HG03575 (cell line): ENCODE results near the gene CPSF6.
"Not testable (repeated sequence)": the region's sequence is repeated elsewhere in the genome, so short reads cannot be mapped to it uniquely, and the experiment has no call there.

Experiments
- ATAC-seq: cut with Tn5 transposase; IDR thresholded peaks from one replicate; pipeline ENCODE4 v1.9.1; 2021; ENCODE audit not compliant: unreplicated experiment, insufficient number of reproducible peaks, low FRiP score; ENCODE audit errors: extremely low read depth

CPSF6 gene

GRCh38 chr12:69304284-69304683, 64.9 kb downstream of the CPSF6 start:
- no peak for ATAC-seq

- no peak for ATAC-seq
Measured at GRCh38 chr12:69309461-69309860, 70.1 kb downstream of the CPSF6 start.

- ATAC-seq = no peak
Measured at GRCh38 chr12:69313209-69313608, 73.8 kb downstream of the CPSF6 start.

GRCh38 chr12:69316784-69317183, 77.4 kb downstream of the CPSF6 start:
- not testable (repeated sequence) for ATAC-seq

- not testable (repeated sequence) for ATAC-seq
Measured at GRCh38 chr12:69317233-69317632, 77.9 kb downstream of the CPSF6 start.

GRCh38 chr12:69318225-69318624, 78.9 kb downstream of the CPSF6 start:
- no peak for ATAC-seq

GRCh38 chr12:69321351-69321750, 82.0 kb downstream of the CPSF6 start:
- ATAC-seq = no peak
